ENCODE measurements around the gene CTRL.

Gene CTRL

DNA sequence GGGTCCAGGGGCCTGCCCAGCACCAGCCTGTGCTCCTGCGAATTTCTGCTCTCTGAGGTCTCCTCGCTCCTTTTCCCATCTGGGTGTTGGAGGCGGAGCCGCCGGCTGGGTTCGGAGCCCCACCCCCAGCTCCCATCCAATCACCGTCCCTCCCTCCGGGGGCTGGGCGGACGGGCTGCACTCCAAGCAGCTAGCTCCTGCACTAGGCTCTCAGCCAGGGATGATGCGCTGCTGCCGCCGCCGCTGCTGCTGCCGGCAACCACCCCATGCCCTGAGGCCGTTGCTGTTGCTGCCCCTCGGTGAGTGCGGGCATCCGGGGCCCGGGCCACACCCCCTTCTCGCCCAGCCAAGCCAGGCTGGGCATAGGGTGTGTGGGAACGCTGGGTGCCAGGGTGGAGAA, 47.0 kb downstream of the CTRL start, which contains the start of gene NRN1L:
NRN1L (plus strand) TSS at position 202 of the 400 bp plus-strand sequence; CDS start at position 221, 19 bp downstream.
- DNase-seq = no peak

DNA sequence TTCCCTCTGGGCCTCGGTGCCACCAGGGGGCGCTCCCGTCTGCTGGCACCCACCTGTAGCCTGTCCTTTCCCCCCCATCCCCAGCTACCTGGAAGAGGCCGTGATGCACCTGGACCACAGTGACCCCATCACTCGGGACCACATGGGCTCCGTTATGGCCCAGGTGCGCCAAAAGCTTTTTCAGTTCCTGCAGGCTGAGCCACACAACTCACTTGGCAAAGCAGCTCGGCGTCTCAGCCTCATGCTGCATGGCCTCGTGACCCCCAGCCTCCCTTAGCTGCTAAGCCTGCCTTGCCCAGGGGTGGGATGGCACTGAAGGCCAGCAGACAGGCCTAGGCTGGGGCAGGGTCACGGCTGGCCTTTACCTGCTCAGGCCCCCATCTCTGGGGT, 47.8 kb downstream of the CTRL start:
- DNase-seq = no peak

DNA sequence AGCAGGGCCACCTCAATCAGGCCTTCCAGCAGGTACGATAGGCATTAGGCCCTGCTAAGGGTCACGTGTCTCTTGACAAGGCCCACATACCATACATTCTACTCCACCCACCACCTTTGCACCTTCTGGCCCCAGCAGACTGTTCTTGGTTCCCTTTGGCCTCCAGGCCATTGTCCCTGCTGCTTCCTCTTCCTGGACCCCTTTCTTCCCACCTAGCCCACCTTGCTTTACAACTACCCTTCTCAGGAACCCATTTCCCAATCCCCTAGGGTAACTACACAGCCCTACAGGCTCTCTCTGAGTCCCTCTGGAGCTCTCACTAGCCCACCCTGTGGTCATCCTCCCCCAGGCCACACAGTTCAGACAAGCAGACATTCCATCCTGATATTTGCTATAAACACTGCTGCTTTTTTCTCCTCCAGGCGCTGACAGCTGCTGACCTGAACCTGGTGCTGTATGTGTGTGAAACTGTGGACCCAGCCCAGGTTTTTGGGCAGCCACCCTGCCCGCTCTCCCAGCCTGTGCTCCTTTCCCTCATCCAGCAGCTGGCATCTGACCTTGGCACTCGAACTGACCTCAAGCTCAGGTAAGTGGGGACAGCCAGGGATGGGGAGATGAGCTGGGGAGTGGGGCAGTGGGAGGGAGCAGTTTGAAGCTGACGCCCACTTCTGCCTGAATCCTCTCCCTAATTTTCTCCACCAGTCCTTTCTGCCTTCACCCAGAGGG, 48.4 kb downstream of the CTRL start:
- DNase-seq = no peak

DNA sequence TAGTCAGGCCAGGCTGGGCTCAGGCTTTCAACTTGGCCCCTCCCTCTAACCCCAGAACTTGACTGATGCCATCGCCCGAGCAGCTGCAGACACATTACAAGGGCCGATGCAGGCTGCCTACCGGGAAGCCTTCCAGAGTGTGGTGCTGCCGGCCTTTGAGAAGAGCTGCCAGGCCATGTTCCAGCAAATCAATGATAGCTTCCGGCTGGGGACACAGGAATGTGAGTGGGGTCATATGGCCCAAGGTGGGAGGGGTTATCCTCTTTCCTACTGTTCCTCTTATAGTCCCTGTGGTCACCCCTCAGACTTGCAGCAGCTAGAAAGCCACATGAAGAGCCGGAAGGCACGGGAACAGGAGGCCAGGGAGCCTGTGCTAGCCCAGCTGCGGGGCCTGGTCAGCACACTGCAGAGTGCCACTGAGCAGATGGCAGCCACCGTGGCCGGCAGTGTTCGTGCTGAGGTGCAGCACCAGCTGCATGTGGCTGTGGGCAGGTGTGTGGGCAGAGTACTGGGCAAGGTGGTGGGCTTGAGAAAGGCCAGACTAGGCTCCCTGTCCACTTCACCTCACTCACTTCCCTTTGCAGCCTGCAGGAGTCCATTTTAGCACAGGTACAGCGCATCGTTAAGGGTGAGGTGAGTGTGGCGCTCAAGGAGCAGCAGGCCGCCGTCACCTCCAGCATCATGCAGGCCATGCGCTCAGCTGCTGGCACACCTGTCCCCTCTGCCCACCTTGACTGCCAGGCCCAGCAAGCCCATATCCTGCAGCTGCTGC, 49.1 kb downstream of the CTRL start:
- no peak for DNase-seq

DNA sequence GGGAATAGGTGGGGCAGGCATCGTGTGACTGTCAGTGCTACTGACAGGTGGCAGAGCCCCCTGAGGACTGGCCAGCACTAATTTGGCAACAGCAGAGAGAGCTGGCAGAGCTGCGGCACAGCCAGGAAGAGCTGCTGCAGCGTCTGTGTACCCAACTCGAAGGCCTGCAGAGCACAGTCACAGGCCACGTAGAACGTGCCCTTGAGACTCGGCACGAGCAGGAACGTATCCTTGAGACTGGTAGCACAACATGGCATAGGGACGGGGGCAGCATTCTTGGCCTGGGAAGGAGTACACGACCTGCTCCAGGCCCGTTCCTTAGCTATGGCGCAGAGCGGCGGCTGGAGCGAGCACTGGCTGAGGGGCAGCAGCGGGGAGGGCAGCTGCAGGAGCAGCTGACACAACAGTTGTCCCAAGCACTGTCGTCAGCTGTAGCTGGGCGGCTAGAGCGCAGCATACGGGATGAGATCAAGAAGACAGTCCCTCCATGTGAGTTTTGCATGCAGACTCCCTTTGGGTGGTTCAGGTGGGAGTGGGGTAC, 50.0 kb downstream of the CTRL start:
- no peak for DNase-seq

DNA sequence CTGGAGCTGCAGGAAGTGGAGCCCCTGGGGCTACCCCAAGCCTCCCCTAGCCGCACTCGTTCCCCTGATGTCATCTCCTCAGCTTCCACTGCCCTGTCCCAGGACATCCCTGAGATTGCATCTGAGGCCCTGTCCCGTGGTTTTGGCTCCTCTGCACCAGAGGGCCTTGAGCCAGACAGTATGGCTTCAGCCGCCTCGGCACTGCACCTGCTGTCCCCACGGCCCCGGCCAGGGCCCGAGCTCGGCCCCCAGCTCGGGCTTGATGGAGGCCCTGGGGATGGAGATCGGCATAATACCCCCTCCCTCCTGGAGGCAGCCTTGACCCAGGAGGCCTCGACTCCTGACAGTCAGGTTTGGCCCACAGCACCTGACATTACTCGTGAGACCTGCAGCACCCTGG, 51.1 kb downstream of the CTRL start:
- no peak for DNase-seq

DNA sequence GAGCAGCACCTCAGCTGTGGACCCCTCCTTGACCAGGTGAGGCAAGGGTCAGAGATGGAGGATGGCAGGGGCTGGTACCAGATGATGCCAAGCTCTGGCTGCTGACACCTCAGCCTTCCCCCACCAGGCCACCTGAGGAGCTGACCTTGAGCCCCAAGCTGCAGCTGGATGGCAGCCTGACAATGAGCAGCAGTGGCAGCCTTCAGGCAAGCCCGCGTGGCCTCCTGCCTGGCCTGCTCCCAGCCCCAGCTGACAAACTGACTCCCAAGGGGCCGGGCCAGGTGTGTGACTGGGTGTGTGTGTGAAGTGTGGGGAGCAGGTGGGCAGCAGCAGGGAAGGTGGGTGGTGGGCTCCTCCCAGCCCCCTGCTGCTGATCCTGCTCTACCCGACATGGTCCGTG, 51.7 kb downstream of the CTRL start:
- DNase-seq = no peak
